Lower lobe of right lung (tissue), 2 donors: Measurements from ENCODE around the gene GPC6. TPM values are rescaled to one million over a fixed set of nuclear protein-coding genes. Genes with fewer than 3 reads are reported as not detected.

Experiments used
- ATAC-seq, 2 donors: fragments of 200-7000 bp; cut with Tn5 transposase; one replicate each; pipeline ENCODE4 v1.9.1; 2020 to 2022; ENCODE audit warnings: mild to moderate bottlenecking in 2 of 2, moderate library complexity in 2 of 2
- DNase-seq: peaks from one replicate; pipeline ENCODE4 v3.0.0-alpha.2; 2020
- H3K27ac ChIP-seq: fragments of 200-600 bp; one replicate; pipeline ENCODE4 v1.8.0; 2022
- H3K27me3 ChIP-seq: fragments of 200-600 bp; one replicate; pipeline ENCODE4 v1.8.0; 2022; ENCODE audit warnings: low read depth
- H3K36me3 ChIP-seq: fragments of 200-600 bp; one replicate; pipeline ENCODE4 v1.8.0; 2022; ENCODE audit warnings: mild to moderate bottlenecking
- H3K4me1 ChIP-seq: fragments of 200-600 bp; one replicate; pipeline ENCODE4 v1.8.0; 2022
- H3K4me3 ChIP-seq: fragments of 200-600 bp; one replicate; pipeline ENCODE4 v1.8.0; 2022; ENCODE audit warnings: mild to moderate bottlenecking
- H3K9me3 ChIP-seq: fragments of 200-600 bp; one replicate; pipeline ENCODE4 v1.8.0; 2022
- intact Hi-C: fragments of 100-400 bp; cut with DNase I; formaldehyde crosslinking; loops from one replicate; pipeline ENCODE4 v1.11.0; 2022
- total RNA-seq: library from RNA; stranded (reverse); fragmentation: NEBNext Ultra II Directional; extraction: Animal tissue kit (Norgen Biotek cat#: 25700); gene quantifications from one replicate; pipeline ENCODE4 v1.2.1, GENCODE V29; 2021
- TF ChIP-seq, protein P1 (sequence below): fragments of 200-600 bp; IDR thresholded peaks from one replicate; pipeline ENCODE4 v1.8.0; 2022; ENCODE audit warnings: antibody characterized with exemption, mild to moderate bottlenecking
- donor health status: DM: no; HTN: yes; CAD: no; lungs with severe emphysema.

The GPC6 gene
- total RNA-seq, 1 donor from 2014 or later: 5.5 TPM

DNA sequence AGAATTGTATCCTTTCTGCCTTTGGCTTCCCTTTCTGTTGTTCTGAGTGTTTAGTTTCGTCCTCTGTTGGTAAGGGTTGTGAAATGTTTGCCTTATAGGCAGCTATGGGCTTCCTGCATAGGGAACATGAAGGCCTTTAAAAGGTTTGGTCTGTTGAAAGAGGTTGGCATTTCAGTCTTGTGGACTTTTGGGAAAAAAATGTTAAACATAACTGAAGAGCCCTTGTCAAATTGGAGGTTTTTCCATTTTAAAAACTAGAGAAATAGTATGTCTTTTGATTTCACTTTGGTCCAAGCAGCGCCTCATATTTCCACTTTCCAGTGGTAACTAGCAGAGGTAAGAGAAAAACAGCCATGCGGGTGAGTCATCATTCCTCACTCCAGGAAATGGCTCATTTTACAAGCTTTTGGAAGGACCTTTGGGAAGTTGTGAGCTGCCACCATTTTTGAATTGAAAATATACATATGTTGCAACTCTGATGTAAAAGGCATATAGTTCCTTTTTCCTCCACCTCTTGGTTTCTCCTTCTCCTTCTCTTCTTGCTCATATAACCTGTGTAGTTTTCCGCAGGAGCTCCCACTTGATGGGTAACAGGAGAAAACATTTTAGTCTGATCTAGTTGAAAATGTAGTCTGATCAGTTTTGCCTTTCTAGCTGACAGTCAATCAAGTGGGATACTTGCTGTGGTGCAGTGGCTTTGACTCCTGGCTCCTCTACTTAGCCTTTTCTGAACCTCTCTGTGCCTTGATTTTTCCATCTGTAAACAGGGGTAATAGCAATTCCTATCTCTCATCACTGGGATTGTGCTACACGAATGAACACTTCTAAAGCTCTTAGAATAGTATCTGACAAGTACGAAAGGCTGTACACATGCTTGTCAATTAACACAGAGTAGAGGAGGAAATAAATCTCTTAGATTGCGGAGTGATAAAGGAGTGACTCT is 23.0 kb downstream of the GPC6 start:
- no peak for DNase-seq
- ATAC-seq: peak; percentile 74 to 85
- no peaks in the 10 kb centered on the region for H3K27me3 ChIP-seq
- no peaks in the 10 kb centered on the region for H3K4me1 ChIP-seq
- TF ChIP-seq, protein P1, sequence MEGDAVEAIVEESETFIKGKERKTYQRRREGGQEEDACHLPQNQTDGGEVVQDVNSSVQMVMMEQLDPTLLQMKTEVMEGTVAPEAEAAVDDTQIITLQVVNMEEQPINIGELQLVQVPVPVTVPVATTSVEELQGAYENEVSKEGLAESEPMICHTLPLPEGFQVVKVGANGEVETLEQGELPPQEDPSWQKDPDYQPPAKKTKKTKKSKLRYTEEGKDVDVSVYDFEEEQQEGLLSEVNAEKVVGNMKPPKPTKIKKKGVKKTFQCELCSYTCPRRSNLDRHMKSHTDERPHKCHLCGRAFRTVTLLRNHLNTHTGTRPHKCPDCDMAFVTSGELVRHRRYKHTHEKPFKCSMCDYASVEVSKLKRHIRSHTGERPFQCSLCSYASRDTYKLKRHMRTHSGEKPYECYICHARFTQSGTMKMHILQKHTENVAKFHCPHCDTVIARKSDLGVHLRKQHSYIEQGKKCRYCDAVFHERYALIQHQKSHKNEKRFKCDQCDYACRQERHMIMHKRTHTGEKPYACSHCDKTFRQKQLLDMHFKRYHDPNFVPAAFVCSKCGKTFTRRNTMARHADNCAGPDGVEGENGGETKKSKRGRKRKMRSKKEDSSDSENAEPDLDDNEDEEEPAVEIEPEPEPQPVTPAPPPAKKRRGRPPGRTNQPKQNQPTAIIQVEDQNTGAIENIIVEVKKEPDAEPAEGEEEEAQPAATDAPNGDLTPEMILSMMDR: no peak
- H3K9me3 ChIP-seq: no peaks in the 10 kb centered on the region
- no peak overlapping the region for H3K4me3 ChIP-seq
- no peaks in the 10 kb centered on the region for H3K36me3 ChIP-seq
- peak overlapping the region; percentile 49 for H3K27ac ChIP-seq
- intact Hi-C loops: no loop called here

DNA sequence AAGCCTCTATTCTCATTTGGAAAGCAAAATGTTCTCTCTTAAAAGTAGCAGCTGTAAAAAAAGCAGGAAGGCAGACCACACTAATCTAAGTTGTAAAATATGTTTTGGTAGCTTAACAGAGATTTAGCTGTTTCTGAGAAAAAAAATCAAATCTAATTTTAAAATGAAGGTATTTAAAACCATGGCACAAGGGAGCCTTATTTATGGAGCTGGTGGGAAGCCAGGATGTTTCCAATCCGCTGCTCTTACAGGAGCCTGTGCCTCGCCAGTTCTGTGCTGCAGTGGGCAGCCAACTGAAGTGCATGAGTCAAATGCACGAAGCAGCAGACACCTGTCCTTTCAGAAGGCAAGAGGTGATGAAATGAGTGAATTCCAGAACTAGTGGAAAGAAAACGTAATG is 28.2 kb downstream of the GPC6 start:
- H3K27me3 ChIP-seq: no peaks in the 10 kb centered on the region
- ATAC-seq (no peak), DNase-seq (no peak)
- no peak overlapping the region for H3K27ac ChIP-seq
- no peaks in the 10 kb centered on the region for H3K4me1 ChIP-seq
- no peak overlapping the region for H3K4me3 ChIP-seq
- TF ChIP-seq, protein P1: no peak
- H3K9me3 ChIP-seq: no peaks in the 10 kb centered on the region
- H3K36me3 ChIP-seq: no peaks in the 10 kb centered on the region
- intact Hi-C loops: no loop called here

DNA sequence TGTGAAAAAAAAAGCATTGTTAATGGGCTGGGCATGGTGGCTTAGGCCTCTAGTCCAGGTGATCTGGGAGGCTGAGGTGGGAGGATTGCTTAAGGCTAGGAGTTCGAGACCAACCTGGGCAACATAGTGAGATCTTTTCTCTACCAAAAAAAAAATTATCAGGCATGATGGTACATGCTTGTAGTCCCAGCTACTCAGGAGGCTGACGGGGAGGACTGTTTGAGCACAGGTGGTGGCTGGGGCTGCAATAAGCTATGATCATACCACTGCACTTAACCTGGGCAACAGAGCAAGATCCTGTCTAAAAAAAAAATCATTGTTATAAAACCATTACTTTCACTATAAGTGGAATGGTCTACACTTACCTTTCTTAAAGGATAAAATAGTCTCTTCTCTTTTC is 30.4 kb downstream of the GPC6 start:
- Histone ChIP-seq H3K9me3 (no peaks in the 10 kb centered on the region), H3K4me1 (no peaks in the 10 kb centered on the region), H3K4me3 (no peak overlapping the region), H3K27ac (no peak overlapping the region), H3K36me3 (no peaks in the 10 kb centered on the region), H3K27me3 (no peaks in the 10 kb centered on the region)
- ATAC-seq (no peak), DNase-seq (no peak)
- TF ChIP-seq, protein P1: no peak
- intact Hi-C loops: no loop called here

DNA sequence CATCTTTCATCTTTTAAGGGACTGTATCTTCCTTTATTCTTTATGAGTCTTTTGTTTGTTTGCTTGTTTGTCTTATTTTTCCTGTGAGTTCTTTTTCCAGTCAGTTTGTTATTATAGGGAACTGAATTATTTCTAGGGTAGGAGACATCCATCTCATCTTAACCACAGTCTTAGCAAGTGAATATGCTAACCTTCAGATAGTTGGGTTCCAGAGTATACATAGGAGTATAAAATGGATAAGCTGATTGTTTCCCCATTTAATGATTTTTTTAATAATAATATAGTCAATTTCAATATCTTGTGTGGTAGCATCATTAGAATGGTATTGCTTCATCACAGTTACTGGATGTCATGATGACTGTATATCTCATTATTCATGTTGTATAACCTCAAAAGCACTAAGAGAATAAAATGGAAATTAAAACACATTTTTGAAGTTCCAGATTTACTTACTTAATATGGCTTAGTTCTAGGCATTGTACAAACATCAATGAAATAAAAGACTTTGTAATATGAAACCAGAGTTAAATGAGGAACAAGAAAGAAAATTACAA is 33.0 kb downstream of the GPC6 start:
- intact Hi-C loops: no loop called here
- Histone ChIP-seq H3K27me3 (no peaks in the 10 kb centered on the region), H3K36me3 (no peaks in the 10 kb centered on the region), H3K4me1 (no peaks in the 10 kb centered on the region), H3K4me3 (no peak overlapping the region), H3K27ac (no peak overlapping the region), H3K9me3 (no peaks in the 10 kb centered on the region)
- TF ChIP-seq, protein P1: no peak
- ATAC-seq: no peak
- no peak for DNase-seq

DNA sequence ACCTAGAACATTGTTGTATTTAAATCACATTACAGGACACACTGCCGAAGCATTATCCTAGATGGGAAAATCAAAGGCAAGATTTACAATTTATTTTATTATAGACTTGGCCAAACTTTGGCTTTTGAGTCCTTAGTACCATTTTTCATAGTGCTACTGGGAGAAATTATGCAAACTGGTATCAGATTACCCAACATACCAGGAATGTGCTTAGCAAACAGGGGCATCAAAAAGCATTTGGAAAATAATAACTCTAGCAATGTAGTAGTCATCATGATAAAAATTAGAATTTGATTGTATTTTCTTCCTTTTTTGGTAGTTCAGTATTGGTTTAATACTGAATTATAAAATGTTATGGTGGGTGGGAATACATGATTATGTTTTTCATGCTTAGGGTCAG is 34.0 kb downstream of the GPC6 start:
- Histone ChIP-seq H3K9me3 (no peaks in the 10 kb centered on the region), H3K27me3 (no peaks in the 10 kb centered on the region), H3K4me1 (no peaks in the 10 kb centered on the region), H3K36me3 (no peaks in the 10 kb centered on the region), H3K4me3 (no peak overlapping the region), H3K27ac (no peak overlapping the region)
- intact Hi-C loops: no loop called here
- ATAC-seq (no peak), DNase-seq (no peak)
- TF ChIP-seq, protein P1: no peak
